HEK293T (cell line): ENCODE measurements around the gene ENPEP.

Experiments used
- CTCF ChIA-PET: fragments of 350-600 bp; formaldehyde crosslinking; extraction: SDS; loops from one replicate; lab custom pipeline; 2021; ENCODE audit warnings: antibody characterized with exemption, inconsistent platforms; lab: Yijun Ruan, JAX
- POLR2A ChIA-PET: fragments of 350-600 bp; formaldehyde crosslinking; extraction: SDS; loops from one replicate; lab custom pipeline; 2020; ENCODE audit warnings: antibody characterized with exemption, inconsistent platforms; lab: Yijun Ruan, JAX
- DNase-seq: peaks from one replicate; pipeline ENCODE4 v3.0.0; 2012; ENCODE audit warnings: mixed read lengths; ENCODE audit errors: extremely low spot score
- ARNT ChIP-seq: fragments of 450-650 bp; IDR thresholded peaks from 2 replicates; pipeline ENCODE4 v1.6.1; 2017; ENCODE audit warnings: mild to moderate bottlenecking
- BHLHE40 ChIP-seq: fragments of 450-650 bp; IDR thresholded peaks from 2 replicates; pipeline ENCODE4 v1.6.1; 2016; ENCODE audit warnings: mild to moderate bottlenecking, moderate library complexity, borderline replicate concordance
- CTBP1 ChIP-seq: fragments of 450-650 bp; IDR thresholded peaks from 2 replicates; pipeline ENCODE4 v1.6.1; 2016; ENCODE audit warnings: borderline replicate concordance
- ELF4 ChIP-seq: fragments of 450-650 bp; IDR thresholded peaks from 2 replicates; pipeline ENCODE4 v1.6.1; 2017; ENCODE audit warnings: antibody characterized with exemption
- FOXA1 ChIP-seq: fragments of 450-650 bp; IDR thresholded peaks from 2 replicates; pipeline ENCODE4 v1.6.1; 2016; ENCODE audit warnings: mild to moderate bottlenecking
- FOXK2 ChIP-seq: fragments of 450-650 bp; IDR thresholded peaks from 2 replicates; pipeline ENCODE4 v1.6.1; 2016; ENCODE audit warnings: mild to moderate bottlenecking
- FOXM1 ChIP-seq: fragments of 450-650 bp; IDR thresholded peaks from 2 replicates; pipeline ENCODE4 v1.6.1; 2017; ENCODE audit warnings: mild to moderate bottlenecking, borderline replicate concordance
- HDGF ChIP-seq: fragments of 450-650 bp; IDR thresholded peaks from 2 replicates; pipeline ENCODE4 v1.6.1; 2017; ENCODE audit warnings: antibody characterized with exemption, borderline replicate concordance
- L3MBTL2 ChIP-seq: fragments of 450-650 bp; conservative IDR thresholded peaks from 2 replicates; pipeline ENCODE4 v1.6.1; 2016; ENCODE audit warnings: mild to moderate bottlenecking
- LEF1 ChIP-seq: fragments of 450-650 bp; IDR thresholded peaks from 2 replicates; pipeline ENCODE4 v1.6.1; 2017; ENCODE audit warnings: mild to moderate bottlenecking, borderline replicate concordance
- NFRKB ChIP-seq: fragments of 450-650 bp; IDR thresholded peaks from 2 replicates; pipeline ENCODE4 v1.6.1; 2016; ENCODE audit warnings: mild to moderate bottlenecking, moderate library complexity
- SP1 ChIP-seq: fragments of 450-650 bp; IDR thresholded peaks from 2 replicates; pipeline ENCODE4 v1.6.1; 2017
- SUZ12 ChIP-seq: fragments of 450-650 bp; IDR thresholded peaks from 2 replicates; pipeline ENCODE4 v1.6.1; 2016; ENCODE audit warnings: mild to moderate bottlenecking
- TARDBP ChIP-seq: fragments of 450-650 bp; IDR thresholded peaks from 2 replicates; pipeline ENCODE4 v1.6.1; 2016
- ZNF384 ChIP-seq: fragments of 450-650 bp; IDR thresholded peaks from 2 replicates; pipeline ENCODE4 v1.6.1; 2016
- TF ChIP-seq, protein P1 (sequence below): fragments of 450-650 bp; IDR thresholded peaks from 2 replicates; pipeline ENCODE4 v1.6.1; 2016

ENPEP gene

DNA sequence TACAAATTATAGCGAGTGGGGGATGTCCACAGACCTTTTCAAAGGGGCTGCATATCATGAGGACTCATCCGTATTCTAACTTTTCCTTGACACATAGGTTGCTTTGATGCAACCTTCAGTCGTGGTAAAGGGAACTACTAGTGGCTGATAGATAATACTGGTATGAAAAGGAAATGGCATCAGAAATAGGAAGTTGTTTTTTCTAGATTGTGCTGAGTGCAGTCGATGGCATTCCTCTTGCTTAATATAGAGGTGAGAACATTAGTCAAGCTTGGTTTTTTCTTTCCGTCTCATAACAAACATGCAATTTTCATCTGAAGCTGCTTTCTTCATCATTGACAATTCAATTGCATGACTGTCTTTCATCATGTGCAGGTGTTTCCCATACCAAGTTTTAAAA, 16.6 kb downstream of the ENPEP start:
- CTCF ChIA-PET: interaction anchor here (0.8 kb wide), 1 partner anchor 16 kb away, joined by 3 read pairs; no protein-coding TSS in a partner anchor
- DNase-seq: no peak

DNA sequence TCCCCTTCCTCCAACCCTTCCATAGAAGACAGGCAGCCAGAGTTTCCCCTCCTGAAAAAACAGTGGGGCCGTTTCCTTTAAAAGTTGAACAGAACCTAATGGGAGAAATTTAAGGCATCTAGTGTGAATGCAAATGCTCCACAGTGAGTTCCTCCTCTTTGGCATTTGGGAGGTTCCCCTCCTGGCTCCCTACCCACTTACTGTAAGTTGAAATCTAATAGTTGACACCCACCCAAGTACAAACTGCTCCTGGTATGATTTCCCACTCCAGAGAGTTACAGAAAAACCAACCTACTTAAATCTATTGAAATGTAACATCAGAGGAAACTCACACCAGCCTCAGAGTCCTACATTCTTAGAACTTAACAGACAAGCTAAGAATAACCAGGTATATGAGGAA, 17.6 kb downstream of the ENPEP start:
- ChIA-PET POLR2A (no interaction called here), CTCF (no interaction called here)
- no peak for DNase-seq
- TF ChIP-seq, protein P1, sequence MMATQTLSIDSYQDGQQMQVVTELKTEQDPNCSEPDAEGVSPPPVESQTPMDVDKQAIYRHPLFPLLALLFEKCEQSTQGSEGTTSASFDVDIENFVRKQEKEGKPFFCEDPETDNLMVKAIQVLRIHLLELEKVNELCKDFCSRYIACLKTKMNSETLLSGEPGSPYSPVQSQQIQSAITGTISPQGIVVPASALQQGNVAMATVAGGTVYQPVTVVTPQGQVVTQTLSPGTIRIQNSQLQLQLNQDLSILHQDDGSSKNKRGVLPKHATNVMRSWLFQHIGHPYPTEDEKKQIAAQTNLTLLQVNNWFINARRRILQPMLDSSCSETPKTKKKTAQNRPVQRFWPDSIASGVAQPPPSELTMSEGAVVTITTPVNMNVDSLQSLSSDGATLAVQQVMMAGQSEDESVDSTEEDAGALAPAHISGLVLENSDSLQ: no peak
- TF ChIP-seq BHLHE40: no peak
- no peak for TF ChIP-seq ZNF384
- no peak for TF ChIP-seq TARDBP
- no peak for TF ChIP-seq SP1
- no peak for TF ChIP-seq ARNT
- no peak for TF ChIP-seq HDGF
- no peak for TF ChIP-seq ELF4
- no peak for TF ChIP-seq FOXM1
- TF ChIP-seq LEF1: no peak
- no peak for TF ChIP-seq NFRKB

More for the DNA sequence above, 16.6 kb downstream of the ENPEP start:
- TF ChIP-seq BHLHE40: no peak
- TF ChIP-seq FOXM1: no peak
- no peak for TF ChIP-seq CTBP1
- no peak for TF ChIP-seq LEF1
- TF ChIP-seq HDGF: no peak
- no peak for TF ChIP-seq ARNT
- no peak for TF ChIP-seq FOXA1
- TF ChIP-seq, protein P1: no peak
- no peak for TF ChIP-seq SUZ12
- TF ChIP-seq NFRKB: no peak
- POLR2A ChIA-PET: no interaction called here

DNA sequence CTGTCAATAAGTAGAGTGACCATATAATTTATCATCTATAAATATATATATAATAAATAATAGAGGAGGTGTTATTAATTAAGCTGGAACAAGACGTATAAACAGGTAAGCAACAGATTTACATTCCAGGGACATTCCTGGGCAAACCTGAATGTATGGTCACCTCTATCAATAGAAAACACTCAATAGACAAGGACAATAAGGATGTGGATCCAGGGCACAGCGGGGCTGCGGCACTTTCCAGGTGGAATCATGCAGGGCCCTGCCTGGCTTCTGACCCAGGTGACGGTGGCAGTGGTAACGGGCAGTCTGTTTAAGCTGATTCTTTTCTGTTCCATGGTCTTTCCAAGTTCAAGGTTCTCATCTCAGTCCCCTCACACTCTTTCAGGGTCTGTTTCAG, 22.5 kb downstream of the ENPEP start:
- no peak for DNase-seq
- CTCF ChIA-PET: no interaction called here
- POLR2A ChIA-PET: no interaction called here
- TF ChIP-seq FOXK2: no peak
- TF ChIP-seq ELF4: no peak
- TF ChIP-seq LEF1: no peak

DNA sequence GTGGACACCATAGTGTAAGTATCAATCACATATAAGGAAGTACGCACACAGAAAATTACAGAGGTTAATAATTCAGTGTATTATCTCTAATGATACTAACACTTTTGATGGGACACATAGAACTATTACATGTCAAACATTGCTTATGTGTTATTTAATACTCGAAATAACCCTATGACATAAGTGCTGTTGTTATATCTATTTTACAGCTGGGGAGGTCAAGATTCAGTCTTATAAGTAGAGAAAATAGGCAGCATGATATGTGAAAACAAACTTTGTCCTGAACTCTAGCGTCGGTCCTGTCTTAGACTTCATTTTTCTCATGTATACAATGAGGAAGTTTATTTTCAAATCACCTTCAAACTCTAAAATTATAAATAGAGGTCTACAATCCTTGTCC, 23.2 kb downstream of the ENPEP start:
- ChIA-PET CTCF (no interaction called here), POLR2A (no interaction called here)
- TF ChIP-seq BHLHE40 (no peak), FOXK2 (no peak), NFRKB (no peak), ELF4 (no peak), CTBP1 (no peak), ZNF384 (no peak), FOXM1 (no peak), TARDBP (no peak), FOXA1 (no peak), HDGF (no peak), LEF1 (no peak), SUZ12 (no peak), ARNT (no peak), L3MBTL2 (no peak), SP1 (no peak)
- TF ChIP-seq, protein P1: no peak
- no peak for DNase-seq

DNA sequence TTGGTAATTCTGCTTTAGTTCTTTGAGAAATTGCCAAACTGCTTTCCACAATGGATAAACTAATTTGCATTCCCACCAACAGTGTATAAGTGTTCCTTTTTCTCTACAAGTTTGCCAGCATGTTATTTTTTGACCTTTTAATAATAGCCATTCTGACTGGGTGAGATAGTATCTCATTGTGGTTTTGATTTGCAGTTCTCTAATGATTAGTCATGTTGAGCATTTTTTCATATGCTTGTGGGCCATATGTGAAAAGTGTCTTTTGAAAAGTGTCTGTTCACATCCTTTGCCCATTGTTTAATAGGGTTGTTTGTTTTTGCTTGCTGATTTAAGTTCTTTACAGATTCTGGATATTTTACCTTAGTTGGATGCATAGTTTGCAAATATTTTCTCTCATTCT, 25.9 kb downstream of the ENPEP start:
- POLR2A ChIA-PET: no interaction called here
- TF ChIP-seq ELF4 (no peak), FOXK2 (no peak), CTBP1 (no peak)
- CTCF ChIA-PET: no interaction called here
- no peak for DNase-seq

DNA sequence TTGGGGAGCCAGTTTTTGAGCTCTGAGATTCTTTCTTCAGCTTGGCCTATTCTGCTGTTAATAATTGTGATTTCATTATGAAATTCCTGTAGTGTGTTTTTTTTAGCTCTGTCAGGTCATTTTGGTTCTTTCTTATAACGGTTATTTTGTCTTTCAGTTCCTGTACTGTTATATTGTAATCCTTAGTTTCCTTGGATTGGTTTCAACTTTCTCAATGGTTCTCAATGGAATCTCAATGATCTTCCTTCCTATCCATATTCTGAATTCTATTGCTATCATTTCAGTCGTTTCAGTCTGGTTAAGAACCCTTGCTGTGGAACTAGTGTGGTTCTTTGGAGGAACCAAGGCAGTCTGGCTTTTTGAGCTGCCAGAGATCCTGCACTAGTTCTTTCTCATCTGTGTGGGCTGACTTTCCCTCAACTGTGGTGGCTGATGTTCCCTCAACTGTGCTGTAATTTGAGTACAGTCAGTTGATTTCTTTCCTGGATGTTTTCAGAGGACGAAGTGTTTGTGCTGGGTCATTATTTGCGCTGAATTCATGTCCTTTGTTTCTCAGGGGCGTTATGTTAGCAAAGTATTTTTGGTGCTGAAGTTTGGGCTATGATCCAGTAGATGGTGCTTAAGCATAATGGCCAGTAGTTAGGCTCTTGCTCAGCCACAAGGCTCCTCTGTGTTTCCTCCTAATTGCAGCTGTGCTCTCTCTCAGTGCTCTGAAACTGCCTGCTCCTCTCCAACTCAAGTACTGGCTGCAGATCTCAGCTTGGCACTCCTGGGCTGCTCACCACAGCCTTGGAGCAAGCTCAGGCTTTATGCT, 27.5 kb downstream of the ENPEP start:
- TF ChIP-seq, protein P1: no peak
- TF ChIP-seq FOXK2 (no peak), SUZ12 (no peak), CTBP1 (no peak), SP1 (no peak), BHLHE40 (no peak), HDGF (no peak), FOXA1 (no peak), FOXM1 (no peak), TARDBP (no peak), LEF1 (no peak), NFRKB (no peak), L3MBTL2 (no peak), ZNF384 (no peak), ARNT (no peak), ELF4 (no peak)
- ChIA-PET CTCF (interaction anchor here (0.6 kb wide), 1 partner anchor 241 kb away, joined by 3 read pairs; no protein-coding TSS in a partner anchor), POLR2A (no interaction called here)
- DNase-seq: no peak
